DOHH2 (cell line): ENCODE measurements around the gene SPDYE2B.
"Not testable (repeated sequence)": the region's sequence is repeated elsewhere in the genome, so short reads cannot be mapped to it uniquely, and the experiment has no call there.

Experiments used
- EZH2phosphoT487 ChIP-seq: fragments of 200-600 bp; sonication (generic); IDR thresholded peaks from 2 replicates; pipeline ENCODE4 v1.6.1; 2017; ENCODE audit warnings: borderline replicate concordance, mild to moderate bottlenecking, antibody characterized with exemption, low read length, moderate library complexity, mixed read lengths
- TF ChIP-seq, protein P1 (sequence below): fragments of 200-600 bp; sonication (generic); IDR thresholded peaks from one replicate; pipeline ENCODE4 v1.5.1; 2014; ENCODE audit warnings: antibody characterized with exemption, mild to moderate bottlenecking, low read depth, low read length; ENCODE audit not compliant: poor library complexity, severe bottlenecking

DNA sequence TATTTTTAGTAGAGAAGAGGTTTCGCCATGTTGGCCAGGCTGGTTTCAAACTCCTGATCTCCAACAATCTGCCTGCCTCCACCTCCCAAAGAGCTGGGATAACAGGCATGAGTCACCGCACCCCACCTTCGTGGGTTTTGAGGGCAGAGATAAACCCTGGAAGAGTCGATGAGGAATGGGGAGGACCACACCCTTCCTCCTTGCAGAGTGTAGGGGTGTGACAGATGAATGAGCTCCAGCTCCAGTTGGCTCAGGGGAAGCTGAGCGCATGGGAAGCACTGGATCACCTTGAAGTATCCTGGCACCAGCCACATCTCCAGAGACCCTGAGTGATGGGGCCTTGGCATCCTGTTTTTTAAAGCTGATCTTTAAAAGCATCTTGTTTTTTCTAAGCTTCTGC, 32.4 kb downstream of the SPDYE2B start:
- TF ChIP-seq, protein P1, sequence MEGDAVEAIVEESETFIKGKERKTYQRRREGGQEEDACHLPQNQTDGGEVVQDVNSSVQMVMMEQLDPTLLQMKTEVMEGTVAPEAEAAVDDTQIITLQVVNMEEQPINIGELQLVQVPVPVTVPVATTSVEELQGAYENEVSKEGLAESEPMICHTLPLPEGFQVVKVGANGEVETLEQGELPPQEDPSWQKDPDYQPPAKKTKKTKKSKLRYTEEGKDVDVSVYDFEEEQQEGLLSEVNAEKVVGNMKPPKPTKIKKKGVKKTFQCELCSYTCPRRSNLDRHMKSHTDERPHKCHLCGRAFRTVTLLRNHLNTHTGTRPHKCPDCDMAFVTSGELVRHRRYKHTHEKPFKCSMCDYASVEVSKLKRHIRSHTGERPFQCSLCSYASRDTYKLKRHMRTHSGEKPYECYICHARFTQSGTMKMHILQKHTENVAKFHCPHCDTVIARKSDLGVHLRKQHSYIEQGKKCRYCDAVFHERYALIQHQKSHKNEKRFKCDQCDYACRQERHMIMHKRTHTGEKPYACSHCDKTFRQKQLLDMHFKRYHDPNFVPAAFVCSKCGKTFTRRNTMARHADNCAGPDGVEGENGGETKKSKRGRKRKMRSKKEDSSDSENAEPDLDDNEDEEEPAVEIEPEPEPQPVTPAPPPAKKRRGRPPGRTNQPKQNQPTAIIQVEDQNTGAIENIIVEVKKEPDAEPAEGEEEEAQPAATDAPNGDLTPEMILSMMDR = not testable (repeated sequence)
- TF ChIP-seq EZH2phosphoT487 = not testable (repeated sequence)
